AG10803 (cell line): Measurements from ENCODE around the gene EIF4E1B.

Source experiments
- DNase-seq: peaks from one replicate; pipeline ENCODE4 v3.0.0; 2010; ENCODE audit warnings: low read depth
- H3K4me3 ChIP-seq: 2 replicates; pipeline ENCODE4 v1.5.1; 2011; ENCODE audit warnings: mild to moderate bottlenecking, low read length, control low read depth
- TF ChIP-seq, protein P1 (sequence below): conservative IDR thresholded peaks from 2 replicates; pipeline ENCODE4 v1.5.1; 2011; ENCODE audit warnings: mild to moderate bottlenecking, low read length, control low read depth, inconsistent platforms

EIF4E1B gene

DNA sequence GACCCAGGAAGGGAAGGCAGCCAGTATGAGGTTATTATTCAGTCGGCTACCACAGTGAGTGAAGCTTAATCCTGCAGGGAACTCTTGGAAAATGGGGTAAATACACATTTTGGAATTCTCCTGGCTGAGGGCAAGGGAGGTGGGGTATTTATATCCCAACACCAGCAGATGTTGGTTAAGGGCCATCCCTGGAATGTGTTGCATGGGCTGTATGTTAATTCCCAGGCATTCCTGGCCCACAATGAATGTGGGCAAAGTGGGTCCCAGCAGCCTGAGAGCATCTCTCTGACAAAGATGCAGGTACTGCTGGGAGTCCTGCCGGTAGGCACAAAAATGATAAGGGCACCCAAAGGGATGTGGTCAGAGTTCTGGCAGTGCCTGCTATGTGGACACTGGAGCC, 17.6 kb upstream of the EIF4E1B start:
- H3K4me3 ChIP-seq: no peak overlapping the region
- TF ChIP-seq, protein P1, sequence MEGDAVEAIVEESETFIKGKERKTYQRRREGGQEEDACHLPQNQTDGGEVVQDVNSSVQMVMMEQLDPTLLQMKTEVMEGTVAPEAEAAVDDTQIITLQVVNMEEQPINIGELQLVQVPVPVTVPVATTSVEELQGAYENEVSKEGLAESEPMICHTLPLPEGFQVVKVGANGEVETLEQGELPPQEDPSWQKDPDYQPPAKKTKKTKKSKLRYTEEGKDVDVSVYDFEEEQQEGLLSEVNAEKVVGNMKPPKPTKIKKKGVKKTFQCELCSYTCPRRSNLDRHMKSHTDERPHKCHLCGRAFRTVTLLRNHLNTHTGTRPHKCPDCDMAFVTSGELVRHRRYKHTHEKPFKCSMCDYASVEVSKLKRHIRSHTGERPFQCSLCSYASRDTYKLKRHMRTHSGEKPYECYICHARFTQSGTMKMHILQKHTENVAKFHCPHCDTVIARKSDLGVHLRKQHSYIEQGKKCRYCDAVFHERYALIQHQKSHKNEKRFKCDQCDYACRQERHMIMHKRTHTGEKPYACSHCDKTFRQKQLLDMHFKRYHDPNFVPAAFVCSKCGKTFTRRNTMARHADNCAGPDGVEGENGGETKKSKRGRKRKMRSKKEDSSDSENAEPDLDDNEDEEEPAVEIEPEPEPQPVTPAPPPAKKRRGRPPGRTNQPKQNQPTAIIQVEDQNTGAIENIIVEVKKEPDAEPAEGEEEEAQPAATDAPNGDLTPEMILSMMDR: no peak

DNA sequence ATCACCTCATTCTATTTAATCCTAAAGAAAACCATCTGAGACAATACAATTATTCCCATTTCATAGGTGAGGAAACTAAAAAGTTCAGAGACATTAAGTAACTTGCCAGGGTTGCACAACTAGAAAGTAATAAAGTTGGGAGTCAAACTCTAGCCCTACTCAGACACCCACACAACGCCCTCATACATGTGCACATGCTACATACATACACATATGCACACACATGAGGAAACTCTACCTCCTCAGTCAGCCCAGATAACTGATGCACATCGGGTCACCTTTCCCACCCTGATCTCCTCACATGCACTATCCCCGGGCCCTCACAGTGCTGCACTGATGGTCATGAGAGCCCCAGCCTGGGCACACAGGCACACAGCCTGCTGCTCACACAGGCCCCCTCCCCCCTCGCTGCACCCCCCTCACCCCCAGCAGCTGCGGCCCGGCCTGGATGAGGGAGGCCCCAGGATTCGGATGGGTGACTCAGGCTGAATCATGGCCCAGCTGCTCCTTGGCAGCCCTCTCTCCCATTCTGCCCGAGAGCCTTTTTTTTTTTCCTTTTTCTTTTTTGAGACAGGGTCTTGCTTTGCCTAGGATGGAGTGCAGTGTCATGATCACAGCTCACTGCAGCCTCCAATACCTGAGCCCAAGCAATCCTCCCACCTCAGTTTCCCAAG, 15.5 kb upstream of the EIF4E1B start:
- TF ChIP-seq, protein P1: no peak
- H3K4me3 ChIP-seq: no peak overlapping the region
- peak; percentile 51 for DNase-seq

More for the DNA sequence above, 17.6 kb upstream of the EIF4E1B start:
- DNase-seq: no peak

DNA sequence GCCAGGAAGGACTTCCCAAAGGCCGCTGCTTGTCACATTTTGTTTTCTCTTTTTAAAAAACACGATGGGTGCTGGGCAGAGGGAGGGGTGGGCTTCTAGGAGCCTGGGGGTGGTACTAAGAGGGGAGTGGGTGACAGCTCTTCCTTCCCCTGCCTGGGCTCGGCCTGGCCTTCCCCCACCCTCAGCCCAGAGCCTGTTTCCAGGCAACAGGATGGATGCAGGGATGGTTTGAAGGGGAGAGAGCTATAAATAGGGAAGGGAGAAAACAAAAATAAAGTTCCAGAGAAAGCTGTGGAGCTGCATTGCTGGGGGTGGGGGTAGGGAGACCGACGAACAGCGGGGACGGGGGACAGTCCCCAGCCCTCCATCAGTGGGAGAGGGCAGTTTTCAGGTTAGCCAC, 14.0 kb upstream of the EIF4E1B start:
- DNase-seq: no peak
- no peak overlapping the region for H3K4me3 ChIP-seq
- TF ChIP-seq, protein P1: no peak

DNA sequence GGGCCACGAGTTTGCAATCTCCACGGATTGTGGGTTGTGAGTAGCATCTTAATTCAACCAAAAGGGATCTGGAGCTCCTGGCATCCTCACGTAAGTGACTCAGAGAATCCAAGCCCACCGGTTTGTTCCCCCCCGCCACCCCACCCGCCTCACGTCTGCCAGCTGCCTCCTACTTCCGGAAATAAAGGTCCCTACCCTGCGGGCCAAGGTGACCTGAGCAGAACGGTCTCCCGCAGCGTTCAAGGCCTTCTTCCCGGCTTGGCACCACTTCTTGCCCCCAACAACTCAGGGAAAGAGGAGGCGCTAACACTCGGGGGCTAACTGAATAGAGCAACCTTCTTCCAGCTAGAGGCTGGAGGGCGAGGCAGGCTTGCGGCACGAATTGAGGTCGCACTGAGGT, 11.7 kb upstream of the EIF4E1B start:
- H3K4me3 ChIP-seq: peak overlapping the region; percentile 12; the same call in 1 of the 2 replicates
- TF ChIP-seq, protein P1: no peak
- DNase-seq: no peak

DNA sequence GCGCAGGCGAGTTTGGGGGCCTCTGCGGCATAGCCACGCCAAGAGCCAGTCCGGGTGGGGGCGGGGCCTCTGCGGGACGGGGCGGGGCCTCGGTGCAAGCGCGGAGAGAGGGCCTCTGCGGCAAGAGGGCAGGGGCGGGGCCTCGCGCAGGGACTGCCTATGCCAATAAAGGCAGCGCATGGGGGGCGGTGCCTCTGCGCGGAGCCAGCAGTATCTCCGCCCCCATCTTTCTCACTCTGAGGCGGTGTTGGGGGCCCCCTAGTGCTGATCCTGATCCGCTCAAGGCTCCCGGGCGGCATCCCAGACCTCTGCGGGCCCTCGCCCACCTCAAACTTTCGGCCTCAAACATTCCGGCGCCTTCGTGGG, 11.3 kb upstream of the EIF4E1B start:
- TF ChIP-seq, protein P1: peak; percentile 34
- DNase-seq: peak; percentile 73
- H3K4me3 ChIP-seq: peak overlapping the region; percentile 12; the same call in 1 of the 2 replicates

DNA sequence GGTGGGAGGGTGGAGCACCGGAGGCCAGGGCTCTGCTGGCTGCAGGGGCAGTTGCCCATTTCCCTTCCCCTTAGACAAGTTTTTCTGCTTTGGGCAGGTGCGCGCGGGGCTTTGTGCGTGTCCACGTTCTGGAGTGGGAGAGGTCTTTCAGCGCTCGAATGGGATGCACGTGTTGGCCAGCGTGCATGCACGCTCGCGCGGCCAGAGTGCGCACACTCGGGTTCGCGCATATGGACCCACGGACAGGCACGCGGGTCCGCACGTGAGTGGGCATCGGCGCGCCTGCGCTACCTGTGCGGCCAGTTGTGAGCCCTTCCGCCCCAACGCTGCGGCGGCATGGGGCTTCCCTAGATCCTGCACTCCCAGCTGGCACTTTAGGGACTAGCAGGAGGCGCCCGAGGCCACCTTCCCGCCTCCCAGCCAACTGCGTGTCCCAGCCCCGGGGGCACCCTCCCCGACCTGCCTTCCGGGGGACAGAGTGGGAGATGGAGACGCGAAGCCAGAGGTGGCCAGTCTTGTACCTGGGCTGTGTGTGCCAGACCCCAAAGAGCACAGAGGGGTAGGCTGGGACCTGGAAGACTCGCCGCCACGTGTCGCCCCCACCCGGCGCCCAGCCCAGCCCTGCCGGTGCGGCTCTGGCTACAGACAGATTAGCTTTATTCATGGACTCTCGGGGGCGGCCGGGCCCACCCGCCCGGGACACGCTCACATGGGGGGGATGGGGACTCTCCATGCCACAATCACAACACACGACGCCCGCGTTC, 10.7 kb upstream of the EIF4E1B start:
- no peak overlapping the region for H3K4me3 ChIP-seq
- no peak for DNase-seq
- TF ChIP-seq, protein P1: no peak
